DMS153 (cell line): ENCODE measurements around the gene KBTBD12.
A peak's percentile ranks its signal among the peaks of the same experiment; 100 is the strongest.
"Not testable (repeated sequence)": the region's sequence is repeated elsewhere in the genome, so short reads cannot be mapped to it uniquely, and the experiment has no call there.

Experiments
- DNase-seq: peaks from one replicate; lab custom pipeline; 2025; lab: John Stamatoyannopoulos, UW

The KBTBD12 gene

GRCh38 chr3:127915115-127915936, at the start of gene KBTBD12:
KBTBD12 (plus strand) TSS chr3:127915232; CDS start chr3:127923062, 7,830 bp downstream.
- no peak for DNase-seq

- no peak for DNase-seq
Measured at GRCh38 chr3:127865941-127866340, 49.1 kb upstream of the KBTBD12 start.

- no peak for DNase-seq
Measured at GRCh38 chr3:127867412-127867811, 47.6 kb upstream of the KBTBD12 start.

GRCh38 chr3:127867986-127868385, 47.0 kb upstream of the KBTBD12 start:
- no peak for DNase-seq

- no peak for DNase-seq
Measured at GRCh38 chr3:127870156-127870555, 44.9 kb upstream of the KBTBD12 start.

GRCh38 chr3:127874097-127874496, 40.9 kb upstream of the KBTBD12 start:
- DNase-seq, result not testable (repeated sequence)

- no peak for DNase-seq
Measured at GRCh38 chr3:127881586-127881985, 33.4 kb upstream of the KBTBD12 start.

GRCh38 chr3:127884041-127884440, 31.0 kb upstream of the KBTBD12 start:
- DNase-seq, result no peak

- DNase-seq, result no peak
Measured at GRCh38 chr3:127886231-127886955, 28.6 kb upstream of the KBTBD12 start.

GRCh38 chr3:127886956-127887231, 28.1 kb upstream of the KBTBD12 start:
- no peak for DNase-seq

GRCh38 chr3:127887321-127887720, 27.7 kb upstream of the KBTBD12 start:
- DNase-seq, result no peak

GRCh38 chr3:127888156-127888555, 26.9 kb upstream of the KBTBD12 start:
- no peak for DNase-seq

- no peak for DNase-seq
Measured at GRCh38 chr3:127888564-127889107, 26.4 kb upstream of the KBTBD12 start.

- DNase-seq, result no peak
Measured at GRCh38 chr3:127889461-127889863, 25.6 kb upstream of the KBTBD12 start.

GRCh38 chr3:127889976-127890650, 24.9 kb upstream of the KBTBD12 start:
- no peak for DNase-seq

GRCh38 chr3:127890651-127891290, 24.3 kb upstream of the KBTBD12 start:
- DNase-seq, result peak; percentile 3

- DNase-seq, result no peak
Measured at GRCh38 chr3:127894481-127894880, 20.6 kb upstream of the KBTBD12 start.

GRCh38 chr3:127899200-127899599, 15.8 kb upstream of the KBTBD12 start:
- DNase-seq, result no peak

- no peak for DNase-seq
Measured at GRCh38 chr3:127899766-127900165, 15.3 kb upstream of the KBTBD12 start.

- no peak for DNase-seq
Measured at GRCh38 chr3:127900536-127900935, 14.5 kb upstream of the KBTBD12 start.

GRCh38 chr3:127902486-127902885, 12.5 kb upstream of the KBTBD12 start:
- DNase-seq, result no peak
